ENCODE results near the gene PGK2.
"Not testable (repeated sequence)": the region's sequence is repeated elsewhere in the genome, so short reads cannot be mapped to it uniquely, and the experiment has no call there.

The PGK2 gene

DNA sequence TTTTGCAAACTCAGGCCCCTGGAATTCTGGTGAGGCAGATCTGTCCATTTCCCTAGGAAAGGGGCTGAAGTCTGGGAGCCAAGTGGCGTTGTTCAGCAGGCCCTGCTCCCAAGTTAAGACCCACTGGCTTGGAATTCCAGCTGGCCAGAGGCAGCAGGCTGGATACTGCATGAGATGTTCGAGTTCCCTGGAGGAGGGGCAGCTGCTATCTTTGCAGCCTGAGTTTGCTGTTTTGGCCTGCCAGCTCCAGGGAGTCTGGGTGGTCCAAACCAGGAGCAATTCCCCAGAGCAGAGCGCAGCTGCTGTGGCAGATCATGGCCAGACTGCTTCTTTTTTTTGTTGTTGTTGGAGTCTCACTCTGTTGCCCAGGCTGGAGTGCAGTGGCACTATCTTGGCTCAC lies 18.2 kb upstream of the PGK2 start:
- TF ChIP-seq TARDBP (IDR thresholded peaks at IDR 0.05) (no peak), SP1 (IDR thresholded peaks at IDR 0.05) (no peak), LEF1 (IDR thresholded peaks at IDR 0.05; ENCODE audit: borderline replicate concordance) (no peak), FOXK2 (IDR thresholded peaks at IDR 0.05) (no peak), PKNOX1 (IDR thresholded peaks at IDR 0.05) (no peak), ARNT (IDR thresholded peaks at IDR 0.05) (no peak), CTBP1 (IDR thresholded peaks at IDR 0.05; ENCODE audit: borderline replicate concordance) (no peak), SUZ12 (IDR thresholded peaks at IDR 0.05) (no peak), ELF4 (IDR thresholded peaks at IDR 0.05) (no peak), FOXM1 (IDR thresholded peaks at IDR 0.05; ENCODE audit: borderline replicate concordance) (no peak), NFRKB (IDR thresholded peaks at IDR 0.05) (no peak), ZNF384 (IDR thresholded peaks at IDR 0.05) (no peak)
- ChIA-PET POLR2A (no interaction called here), CTCF (no interaction called here)
- DNase-seq (ENCODE audit: extremely low spot score), result no peak

- TF ChIP-seq PKNOX1 (IDR thresholded peaks at IDR 0.05) (no peak), BHLHE40 (IDR thresholded peaks at IDR 0.05; ENCODE audit: borderline replicate concordance) (no peak), TARDBP (IDR thresholded peaks at IDR 0.05) (no peak), ZNF384 (IDR thresholded peaks at IDR 0.05) (no peak), NFRKB (IDR thresholded peaks at IDR 0.05) (no peak), CTBP1 (IDR thresholded peaks at IDR 0.05; ENCODE audit: borderline replicate concordance) (no peak), ELF4 (IDR thresholded peaks at IDR 0.05) (no peak)
- CTCF ChIA-PET, result no interaction called here
- no peak for DNase-seq (ENCODE audit: extremely low spot score)
- POLR2A ChIA-PET, result no interaction called here
Observed at GRCh38 chr6:49801525-49801924, 14.4 kb upstream of the PGK2 start.

GRCh38 chr6:49799090-49799489 lies 12.0 kb upstream of the PGK2 start:
- TF ChIP-seq CTBP1 (IDR thresholded peaks at IDR 0.05; ENCODE audit: borderline replicate concordance), result no peak
- no peak for TF ChIP-seq SUZ12 (IDR thresholded peaks at IDR 0.05)
- no peak for TF ChIP-seq ELF4 (IDR thresholded peaks at IDR 0.05)
- no peak for TF ChIP-seq FOXK2 (IDR thresholded peaks at IDR 0.05)
- TF ChIP-seq BHLHE40 (IDR thresholded peaks at IDR 0.05; ENCODE audit: borderline replicate concordance), result no peak
- no peak for TF ChIP-seq ZNF384 (IDR thresholded peaks at IDR 0.05)
- no peak for TF ChIP-seq LEF1 (IDR thresholded peaks at IDR 0.05; ENCODE audit: borderline replicate concordance)
- no peak for TF ChIP-seq NFRKB (IDR thresholded peaks at IDR 0.05)
- TF ChIP-seq SP1 (IDR thresholded peaks at IDR 0.05), result no peak
- no peak for TF ChIP-seq PKNOX1 (IDR thresholded peaks at IDR 0.05)
- TF ChIP-seq FOXA1 (IDR thresholded peaks at IDR 0.05), result no peak
- no peak for TF ChIP-seq TARDBP (IDR thresholded peaks at IDR 0.05)
- TF ChIP-seq HDGF (IDR thresholded peaks at IDR 0.05; ENCODE audit: borderline replicate concordance), result no peak
- TF ChIP-seq FOXM1 (IDR thresholded peaks at IDR 0.05; ENCODE audit: borderline replicate concordance), result no peak
- TF ChIP-seq L3MBTL2 (conservative IDR thresholded peaks at IDR 0.05), result no peak
- TF ChIP-seq ARNT (IDR thresholded peaks at IDR 0.05), result no peak
- ChIA-PET POLR2A (no interaction called here), CTCF (no interaction called here)
- DNase-seq (ENCODE audit: extremely low spot score), result no peak

DNA sequence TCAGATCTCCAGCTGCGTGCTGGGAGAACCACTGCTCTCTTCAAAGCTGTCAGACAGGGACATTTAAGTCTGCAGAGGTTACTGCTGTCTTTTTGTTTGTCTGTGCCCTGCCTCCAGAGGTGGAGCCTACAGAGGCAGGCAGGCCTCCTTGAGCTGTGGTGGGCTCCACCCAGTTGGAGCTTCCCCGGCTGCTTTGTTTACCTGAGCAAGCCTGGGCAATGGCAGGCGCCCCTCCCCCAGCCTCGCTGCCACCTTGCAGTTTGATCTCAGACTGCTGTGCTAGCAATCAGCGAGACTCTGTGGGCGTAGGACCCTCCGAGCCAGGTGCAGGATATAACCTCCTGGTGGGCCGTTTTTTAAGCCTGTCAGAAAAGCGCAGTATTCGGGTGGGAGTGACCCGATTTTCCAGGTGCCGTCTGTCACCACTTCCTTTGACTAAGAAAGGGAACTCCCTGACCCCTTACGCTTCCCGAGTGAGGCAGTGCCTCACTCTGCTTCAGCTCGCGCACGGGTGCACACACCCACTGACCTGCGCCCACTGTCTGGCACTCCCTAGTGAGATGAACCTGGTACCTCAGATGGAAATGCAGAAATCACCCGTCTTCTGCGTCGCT lies 9.9 kb upstream of the PGK2 start:
- DNase-seq (ENCODE audit: extremely low spot score); CTCF ChIA-PET; POLR2A ChIA-PET: not testable (repeated sequence)

GRCh38 chr6:49790341-49790740 lies 3.3 kb upstream of the PGK2 start:
- CTCF ChIA-PET, result no interaction called here
- TF ChIP-seq NFRKB (IDR thresholded peaks at IDR 0.05) (no peak), ZNF384 (IDR thresholded peaks at IDR 0.05) (no peak)
- no peak for DNase-seq (ENCODE audit: extremely low spot score)
- POLR2A ChIA-PET, result no interaction called here

DNA sequence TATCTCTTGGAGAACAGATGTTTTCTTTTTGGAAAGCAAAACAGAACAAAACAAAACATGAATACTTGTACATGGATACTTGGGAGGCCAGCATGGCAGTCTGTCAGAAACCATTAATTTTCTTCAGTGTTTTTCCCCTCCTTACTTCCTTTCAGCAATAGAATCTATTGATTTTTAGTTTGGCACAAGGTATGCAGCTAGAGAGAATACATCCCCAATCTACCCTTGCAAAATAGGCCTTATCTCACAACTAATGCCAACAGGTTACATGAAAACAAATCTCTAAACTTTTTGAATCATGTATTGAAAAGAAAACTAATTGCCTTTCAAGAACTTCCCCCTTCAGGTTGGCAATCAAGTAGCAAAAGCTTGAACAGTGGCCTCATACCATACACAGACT lies 2.8 kb downstream of the PGK2 start:
- no peak for DNase-seq (ENCODE audit: extremely low spot score)
- POLR2A ChIA-PET, result no interaction called here
- CTCF ChIA-PET, result no interaction called here
- TF ChIP-seq FOXA1 (IDR thresholded peaks at IDR 0.05), result no peak
- TF ChIP-seq CTBP1 (IDR thresholded peaks at IDR 0.05; ENCODE audit: borderline replicate concordance), result no peak

DNA sequence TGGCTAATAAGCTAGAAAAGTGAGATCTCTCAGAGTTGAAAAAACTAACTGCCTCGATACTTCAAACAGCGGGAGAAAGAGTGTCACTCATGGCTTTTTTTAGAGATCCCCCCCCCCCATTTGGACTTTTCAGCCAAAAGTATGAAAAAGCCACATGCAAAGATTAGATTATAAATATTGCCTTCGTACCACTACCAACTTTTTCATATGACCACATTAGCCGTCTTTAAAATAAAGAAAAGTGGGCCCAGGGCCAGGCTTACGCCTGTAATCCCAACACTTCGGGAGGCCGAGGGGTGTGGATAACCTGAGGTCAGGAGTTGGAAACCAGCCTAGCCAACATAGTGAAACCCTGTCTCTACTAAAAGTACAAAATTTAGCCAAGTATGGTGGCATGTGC lies 4.4 kb downstream of the PGK2 start:
- DNase-seq (ENCODE audit: extremely low spot score), result no peak
- CTCF ChIA-PET, result no interaction called here
- TF ChIP-seq FOXA1 (IDR thresholded peaks at IDR 0.05), result no peak
- no peak for TF ChIP-seq ZNF384 (IDR thresholded peaks at IDR 0.05)
- no peak for TF ChIP-seq ARNT (IDR thresholded peaks at IDR 0.05)
- TF ChIP-seq SUZ12 (IDR thresholded peaks at IDR 0.05), result no peak
- TF ChIP-seq SP1 (IDR thresholded peaks at IDR 0.05), result no peak
- TF ChIP-seq FOXM1 (IDR thresholded peaks at IDR 0.05; ENCODE audit: borderline replicate concordance), result no peak
- TF ChIP-seq L3MBTL2 (conservative IDR thresholded peaks at IDR 0.05), result no peak
- no peak for TF ChIP-seq LEF1 (IDR thresholded peaks at IDR 0.05; ENCODE audit: borderline replicate concordance)
- no peak for TF ChIP-seq FOXK2 (IDR thresholded peaks at IDR 0.05)
- no peak for TF ChIP-seq HDGF (IDR thresholded peaks at IDR 0.05; ENCODE audit: borderline replicate concordance)
- POLR2A ChIA-PET, result no interaction called here

Measured in HEK293T (cell line).